A673 (cell line): Measurements from ENCODE around the gene HMCN1. TPM values are rescaled to one million over a fixed set of nuclear protein-coding genes. Genes with fewer than 3 reads are reported as not detected.

Experiments used
- BruUV-seq: library from RNA; stranded (reverse); fragments of 400-500 nt; replicated peaks from 2 replicates; lab custom pipeline; 2021; lab: Mats Ljungman, UMichigan
- CTCF ChIA-PET: fragments of 300-600 bp; sonication (Branson Sonifier 250); formaldehyde crosslinking; loops from one replicate; lab custom pipeline; 2022; ENCODE audit warnings: antibody characterized with exemption; lab: Charles Lee
- POLR2A ChIA-PET: fragments of 300-600 bp; sonication (Branson Sonifier 250); formaldehyde crosslinking; loops from one replicate; lab custom pipeline; 2022; ENCODE audit warnings: antibody characterized with exemption; ENCODE audit not compliant: low non-redundant PET; lab: Charles Lee
- DNase-seq: peaks from one replicate; pipeline ENCODE4 v3.0.0-alpha.2; 2015; ENCODE audit warnings: low spot score
- H3K27ac ChIP-seq: fragments of 200-600 bp; sonication (generic); 2 replicates; pipeline ENCODE4 v1.5.1; 2016; ENCODE audit warnings: mixed run types, low read depth, mild to moderate bottlenecking, mixed read lengths, antibody characterized with exemption, low read length; ENCODE audit not compliant: poor library complexity, severe bottlenecking
- H3K27me3 ChIP-seq: fragments of 200-600 bp; sonication (generic); replicated peaks from 2 replicates; pipeline ENCODE4 v1.6.1; 2017; ENCODE audit warnings: mixed run types, low read depth, mild to moderate bottlenecking, mixed read lengths, antibody characterized with exemption, low read length; ENCODE audit not compliant: insufficient read depth, poor library complexity
- H3K36me3 ChIP-seq: fragments of 200-600 bp; sonication (generic); 2 replicates; pipeline ENCODE4 v1.6.1; 2016; ENCODE audit warnings: mixed run types, mild to moderate bottlenecking, mixed read lengths, antibody characterized with exemption, low read length; ENCODE audit not compliant: insufficient read depth, poor library complexity, severe bottlenecking
- H3K4me1 ChIP-seq: fragments of 200-600 bp; sonication (generic); 2 replicates; pipeline ENCODE4 v1.6.1; 2017; ENCODE audit warnings: mixed run types, mild to moderate bottlenecking, mixed read lengths, antibody characterized with exemption, low read length; ENCODE audit not compliant: insufficient read depth, poor library complexity, severe bottlenecking
- H3K4me3 ChIP-seq: fragments of 200-600 bp; sonication (generic); 2 replicates; pipeline ENCODE4 v1.5.1; 2016; ENCODE audit warnings: low read depth, mixed run types, mild to moderate bottlenecking, mixed read lengths, low read length; ENCODE audit not compliant: poor library complexity, severe bottlenecking
- H3K9me3 ChIP-seq: fragments of 200-600 bp; sonication (generic); 2 replicates; pipeline ENCODE4 v1.6.1; 2016; ENCODE audit warnings: mixed run types, low read depth, mild to moderate bottlenecking, mixed read lengths, antibody characterized with exemption, low read length; ENCODE audit not compliant: poor library complexity, severe bottlenecking
- EZH2 ChIP-seq: fragments of 200-600 bp; sonication (generic); IDR thresholded peaks from 2 replicates; pipeline ENCODE4 v1.6.1; 2017; ENCODE audit warnings: borderline replicate concordance, low read depth, mild to moderate bottlenecking, mixed read lengths, antibody characterized with exemption, low read length; ENCODE audit not compliant: poor library complexity, severe bottlenecking
- intact Hi-C: fragments of 100-400 bp; cut with micrococcal nuclease; formaldehyde crosslinking; loops from one replicate; pipeline ENCODE4 v1.10.0; 2022; ENCODE audit not compliant: unreplicated experiment
- total RNA-seq: library from RNA; stranded (reverse); gene quantifications from 2 replicates; pipeline ENCODE4 v1.2.3, GENCODE V29; 2021
- TF ChIP-seq, protein P1 (sequence below): fragments of 300-800, 200-600 bp; sonication (generic); conservative IDR thresholded peaks from 2 replicates; pipeline ENCODE4 v1.5.1; 2017; ENCODE audit warnings: low read depth, mild to moderate bottlenecking, antibody characterized with exemption, low read length, moderate library complexity, mixed read lengths

The HMCN1 gene
- total RNA-seq, 1 experiment from 2014 or later, result 134 TPM

DNA sequence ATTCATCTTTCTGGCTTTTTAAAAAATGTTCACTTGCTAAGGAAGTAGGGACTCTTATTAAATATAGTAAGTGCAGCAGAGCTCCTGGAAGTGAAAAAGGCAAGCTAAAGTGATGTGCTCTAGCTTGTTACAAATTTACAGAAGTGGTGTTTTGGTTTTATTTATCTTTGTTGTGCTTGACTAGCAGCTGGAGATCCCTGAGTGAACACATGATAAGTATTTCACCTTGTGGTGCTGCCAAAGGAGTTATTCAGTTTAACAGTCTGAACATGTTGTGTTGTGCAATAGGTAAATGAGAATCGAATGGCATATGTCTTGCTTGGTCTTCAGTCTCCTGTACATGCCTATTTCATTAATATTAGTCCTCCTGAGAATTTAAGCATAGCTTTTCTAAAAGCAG is 325.1 kb downstream of the HMCN1 start:
- POLR2A ChIA-PET, result no interaction called here

DNA sequence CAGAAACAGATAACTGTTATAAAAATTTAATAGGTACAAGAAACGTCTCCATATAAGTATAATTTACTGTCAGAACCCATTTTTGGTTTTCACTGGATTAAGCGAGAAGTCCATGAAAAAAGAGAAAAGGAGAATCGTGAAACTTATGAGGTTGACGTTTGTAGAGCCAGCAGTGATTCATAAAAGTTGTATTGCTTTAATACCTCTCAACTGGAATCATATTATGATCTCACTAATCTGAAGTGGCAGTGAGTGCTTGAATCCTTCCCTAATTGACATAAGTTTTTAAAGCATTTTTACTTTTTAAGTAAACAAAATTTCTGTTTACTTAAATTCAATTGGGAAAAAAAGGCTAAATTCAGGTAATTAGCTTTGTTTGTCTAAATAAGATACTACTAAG is 325.6 kb downstream of the HMCN1 start:
- H3K27ac ChIP-seq, result peak overlapping the region; percentile 12
- TF ChIP-seq, protein P1, sequence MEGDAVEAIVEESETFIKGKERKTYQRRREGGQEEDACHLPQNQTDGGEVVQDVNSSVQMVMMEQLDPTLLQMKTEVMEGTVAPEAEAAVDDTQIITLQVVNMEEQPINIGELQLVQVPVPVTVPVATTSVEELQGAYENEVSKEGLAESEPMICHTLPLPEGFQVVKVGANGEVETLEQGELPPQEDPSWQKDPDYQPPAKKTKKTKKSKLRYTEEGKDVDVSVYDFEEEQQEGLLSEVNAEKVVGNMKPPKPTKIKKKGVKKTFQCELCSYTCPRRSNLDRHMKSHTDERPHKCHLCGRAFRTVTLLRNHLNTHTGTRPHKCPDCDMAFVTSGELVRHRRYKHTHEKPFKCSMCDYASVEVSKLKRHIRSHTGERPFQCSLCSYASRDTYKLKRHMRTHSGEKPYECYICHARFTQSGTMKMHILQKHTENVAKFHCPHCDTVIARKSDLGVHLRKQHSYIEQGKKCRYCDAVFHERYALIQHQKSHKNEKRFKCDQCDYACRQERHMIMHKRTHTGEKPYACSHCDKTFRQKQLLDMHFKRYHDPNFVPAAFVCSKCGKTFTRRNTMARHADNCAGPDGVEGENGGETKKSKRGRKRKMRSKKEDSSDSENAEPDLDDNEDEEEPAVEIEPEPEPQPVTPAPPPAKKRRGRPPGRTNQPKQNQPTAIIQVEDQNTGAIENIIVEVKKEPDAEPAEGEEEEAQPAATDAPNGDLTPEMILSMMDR, result no peak
- TF ChIP-seq EZH2, result no peak
- no TSS peak for BruUV-seq
- no peaks in the 10 kb centered on the region for H3K27me3 ChIP-seq
- ChIA-PET CTCF (no interaction called here), POLR2A (no interaction called here)
- no peak overlapping the region for H3K4me3 ChIP-seq
- DNase-seq, result no peak
- no peaks in the 10 kb centered on the region for H3K9me3 ChIP-seq
- peaks cover 69% of the 10 kb centered on the region for H3K4me1 ChIP-seq
- intact Hi-C loops, result loop anchor here (10.0 kb wide), 1 partner anchor 245 kb away; no protein-coding TSS in a partner anchor
- H3K36me3 ChIP-seq, result peaks cover 39% of the 10 kb centered on the region

More for the DNA sequence above, 325.1 kb downstream of the HMCN1 start:
- peaks cover 69% of the 10 kb centered on the region for H3K4me1 ChIP-seq
- H3K9me3 ChIP-seq, result no peaks in the 10 kb centered on the region
- CTCF ChIA-PET, result no interaction called here
- TF ChIP-seq, protein P1, result no peak
- TF ChIP-seq EZH2, result no peak
- intact Hi-C loops, result no loop called here
- H3K36me3 ChIP-seq, result peaks cover 43% of the 10 kb centered on the region
- BruUV-seq, result no TSS peak
- H3K27ac ChIP-seq, result peak overlapping the region; percentile 12
- no peaks in the 10 kb centered on the region for H3K27me3 ChIP-seq
- peak; percentile 19 for DNase-seq
- H3K4me3 ChIP-seq, result no peak overlapping the region

DNA sequence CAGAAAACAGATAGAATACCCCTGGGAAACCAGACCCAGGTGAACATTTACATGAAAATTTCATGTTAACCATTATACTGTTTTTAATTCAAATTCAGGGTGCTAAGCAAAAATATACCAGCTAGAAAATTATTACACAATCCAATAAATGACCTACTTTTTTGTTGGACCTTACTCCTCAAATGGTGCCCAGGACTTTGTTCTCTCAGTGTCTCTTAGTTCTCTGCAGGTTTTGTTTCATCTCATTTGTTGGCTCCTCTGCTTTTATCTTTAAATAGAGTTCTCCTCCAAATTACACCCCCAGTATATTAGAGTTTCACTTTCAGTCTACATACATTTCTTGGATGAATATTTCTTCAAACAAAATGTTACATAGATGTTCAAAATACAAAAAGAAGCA is 326.0 kb downstream of the HMCN1 start:
- Histone ChIP-seq H3K27me3 (no peaks in the 10 kb centered on the region), H3K9me3 (no peaks in the 10 kb centered on the region), H3K36me3 (peaks cover 37% of the 10 kb centered on the region), H3K27ac (peak overlapping the region; percentile 12), H3K4me1 (peaks cover 69% of the 10 kb centered on the region), H3K4me3 (no peak overlapping the region)
- BruUV-seq, result no TSS peak
- intact Hi-C loops, result loop anchor here (10.0 kb wide), 1 partner anchor 245 kb away; no protein-coding TSS in a partner anchor
- ChIA-PET CTCF (no interaction called here), POLR2A (no interaction called here)
- TF ChIP-seq EZH2, result no peak
- TF ChIP-seq, protein P1, result no peak
- no peak for DNase-seq
